Tibial nerve (tissue), 4 donors: ENCODE measurements around the gene CDK13.

ENCODE experiments used
- CTCF ChIP-seq, 5 experiments: fragments of 200-600 bp in 3 of 5; fragments of 450-650 bp in 2 of 5; sonication (generic) in 3 of 5; IDR thresholded peaks; one replicate each; pipeline ENCODE4 v1.5.1; 2016 to 2019; ENCODE audit warnings: antibody characterized with exemption in 5 of 5, mild to moderate bottlenecking in 3 of 5, moderate library complexity in 2 of 5
- EP300 ChIP-seq, 2 donors: sonication (generic); formaldehyde crosslinking; IDR thresholded peaks; one replicate each; pipeline ENCODE4 v1.6.1; 2017; ENCODE audit warnings: antibody characterized with exemption in 2 of 2, mild to moderate bottlenecking in 1 of 2
- POLR2A ChIP-seq, 2 donors: fragments of 450-650 bp; IDR thresholded peaks; one replicate each; pipeline ENCODE4 v1.6.1; 2017; ENCODE audit warnings: antibody characterized with exemption in 2 of 2, mild to moderate bottlenecking in 2 of 2, moderate library complexity in 2 of 2

- TF ChIP-seq EP300 (IDR thresholded peaks at IDR 0.05) (no peak), CTCF (IDR thresholded peaks at IDR 0.05) (no peak), POLR2A (IDR thresholded peaks at IDR 0.05) (no peak)
These were observed 122.2 kb downstream of the CDK13 start for GRCh38 chr7:40072268-40072667.
